H9 (cell line): ENCODE measurements around the gene KIAA0930. TPM values are rescaled to one million over a fixed set of nuclear protein-coding genes. Genes with fewer than 3 reads are reported as not detected.

Experiments
- DNase-seq: peaks from one replicate; pipeline ENCODE4 v3.0.0-alpha.2; 2017
- H2AFZ ChIP-seq: one replicate; pipeline ENCODE4 v1.6.1; 2013; ENCODE audit warnings: mild to moderate bottlenecking, low read length, control low read depth, moderate library complexity
- H2AK5ac ChIP-seq: 2 replicates; pipeline ENCODE4 v1.6.1; 2013; ENCODE audit warnings: low read length, control low read depth, mixed read lengths; ENCODE audit not compliant: insufficient read length
- H2BK120ac ChIP-seq: one replicate; pipeline ENCODE4 v1.6.1; 2013; ENCODE audit warnings: low read depth, mild to moderate bottlenecking, low read length, control low read depth, inconsistent platforms; ENCODE audit not compliant: poor library complexity, severe bottlenecking
- H2BK12ac ChIP-seq: 2 replicates; pipeline ENCODE4 v1.6.1; 2013; ENCODE audit warnings: low read length, control low read depth, mixed read lengths, low read depth; ENCODE audit not compliant: insufficient read length
- H2BK15ac ChIP-seq: 2 replicates; pipeline ENCODE4 v1.6.1; 2013; ENCODE audit warnings: low read depth, low read length, control low read depth
- H2BK20ac ChIP-seq: one replicate; pipeline ENCODE4 v1.6.1; 2013; ENCODE audit warnings: low read depth, mild to moderate bottlenecking, low read length, control low read depth, inconsistent platforms; ENCODE audit not compliant: poor library complexity, severe bottlenecking
- H2BK5ac ChIP-seq: 2 replicates; pipeline ENCODE4 v1.6.1; 2013; ENCODE audit warnings: low read length, control low read depth, mixed read lengths; ENCODE audit not compliant: insufficient read length
- H3K14ac ChIP-seq: 2 replicates; pipeline ENCODE4 v1.6.1; 2013; ENCODE audit warnings: low read length, control low read depth; ENCODE audit not compliant: insufficient read depth
- H3K18ac ChIP-seq: 2 replicates; pipeline ENCODE4 v1.6.1; 2013; ENCODE audit warnings: low read depth, mild to moderate bottlenecking, mixed read lengths, low read length, control low read depth; ENCODE audit not compliant: insufficient read length
- H3K23ac ChIP-seq: 2 replicates; pipeline ENCODE4 v1.6.1; 2013; ENCODE audit warnings: low read length, control low read depth, mixed read lengths, low read depth; ENCODE audit not compliant: insufficient read length
- H3K23me2 ChIP-seq: 2 replicates; pipeline ENCODE4 v1.6.1; 2013; ENCODE audit warnings: low read depth, mild to moderate bottlenecking, mixed read lengths, low read length, control low read depth; ENCODE audit not compliant: insufficient read length, poor library complexity, severe bottlenecking
- H3K27ac ChIP-seq: 2 replicates; pipeline ENCODE4 v1.5.1; 2013; ENCODE audit warnings: low read length, control low read depth, mixed read lengths, low read depth; ENCODE audit not compliant: insufficient read length
- H3K27me3 ChIP-seq: 2 replicates; pipeline ENCODE4 v1.6.1; 2013; ENCODE audit warnings: low read length, control low read depth, inconsistent platforms; ENCODE audit not compliant: insufficient read depth
- H3K4ac ChIP-seq: 2 replicates; pipeline ENCODE4 v1.6.1; 2013; ENCODE audit warnings: low read depth, mild to moderate bottlenecking, control low read depth, inconsistent platforms, low read length, moderate library complexity
- H3K4me1 ChIP-seq: 2 replicates; pipeline ENCODE4 v1.6.1; 2013; ENCODE audit warnings: low read length, control low read depth, inconsistent platforms; ENCODE audit not compliant: insufficient read depth
- H3K4me2 ChIP-seq: 2 replicates; pipeline ENCODE4 v1.6.1; 2013; ENCODE audit warnings: low read length, control low read depth, mixed read lengths; ENCODE audit not compliant: insufficient read length, insufficient read depth
- H3K56ac ChIP-seq: 2 replicates; pipeline ENCODE4 v1.6.1; 2013; ENCODE audit warnings: low read depth, mild to moderate bottlenecking, mixed read lengths, low read length, control low read depth; ENCODE audit not compliant: insufficient read length
- H3K79me1 ChIP-seq: 2 replicates; pipeline ENCODE4 v1.6.1; 2013; ENCODE audit warnings: low read depth, mild to moderate bottlenecking, moderate library complexity, low read length, control low read depth, inconsistent platforms; ENCODE audit not compliant: insufficient read depth, poor library complexity, severe bottlenecking
- H3K79me2 ChIP-seq: 2 replicates; pipeline ENCODE4 v1.6.1; 2013; ENCODE audit warnings: low read length, control low read depth, inconsistent platforms; ENCODE audit not compliant: insufficient read depth
- H3K9ac ChIP-seq: 2 replicates; pipeline ENCODE4 v1.6.1; 2013; ENCODE audit warnings: low read length, control low read depth, mixed read lengths; ENCODE audit not compliant: insufficient read length; ENCODE audit errors: extremely low read depth
- H3K9me3 ChIP-seq: one replicate; pipeline ENCODE4 v1.6.1; 2013; ENCODE audit warnings: low read depth, low read length, inconsistent platforms; ENCODE audit not compliant: control insufficient read depth
- H3T11ph ChIP-seq: one replicate; pipeline ENCODE4 v1.6.1; 2013; ENCODE audit warnings: mild to moderate bottlenecking, low read length, control low read depth, inconsistent platforms
- H4K20me1 ChIP-seq: one replicate; pipeline ENCODE4 v1.6.1; 2013; ENCODE audit not compliant: control insufficient read depth, insufficient read length, insufficient read depth
- H4K5ac ChIP-seq: 2 replicates; pipeline ENCODE4 v1.6.1; 2013; ENCODE audit warnings: low read depth, mild to moderate bottlenecking, mixed read lengths, low read length, control low read depth; ENCODE audit not compliant: insufficient read length
- H4K8ac ChIP-seq: replicated peaks from 2 replicates; pipeline ENCODE4 v1.6.1; 2013; ENCODE audit warnings: low read length, control low read depth, mixed read lengths, low read depth; ENCODE audit not compliant: insufficient read length
- H4K91ac ChIP-seq: 2 replicates; pipeline ENCODE4 v1.6.1; 2013; ENCODE audit warnings: low read depth, mild to moderate bottlenecking, moderate library complexity, mixed read lengths, low read length, control low read depth; ENCODE audit not compliant: insufficient read length
- H3K27ac Mint-ChIP-seq, 3 experiments: 2 replicates in 2 of 3; 3 replicates in 1 of 3; pipeline ENCODE4 v1.8.0; 2020 to 2021; ENCODE audit warnings: mixed read lengths in 3 of 3, mild to moderate bottlenecking in 1 of 3, moderate library complexity in 1 of 3
- H3K27me3 Mint-ChIP-seq: 2 replicates; pipeline ENCODE4 v1.8.0; 2021; ENCODE audit warnings: low read depth, mild to moderate bottlenecking, moderate library complexity, mixed read lengths
- H3K36me3 Mint-ChIP-seq, 3 experiments: 2 replicates in 2 of 3; 3 replicates in 1 of 3; pipeline ENCODE4 v1.8.0; 2020 to 2021; ENCODE audit warnings: low read depth in 3 of 3, mixed read lengths in 3 of 3; ENCODE audit not compliant: insufficient read depth in 1 of 3
- H3K4me1 Mint-ChIP-seq, 2 experiments: 2 replicates each; pipeline ENCODE4 v1.8.0; 2020; ENCODE audit warnings: mixed read lengths in 2 of 2
- H3K4me3 Mint-ChIP-seq, 2 experiments: 2 replicates in 1 of 2; 3 replicates in 1 of 2; pipeline ENCODE4 v1.8.0; 2020 to 2021; ENCODE audit warnings: mild to moderate bottlenecking in 2 of 2, mixed read lengths in 2 of 2, moderate library complexity in 1 of 2
- H3K9me3 Mint-ChIP-seq, 2 experiments: 2 replicates in 1 of 2; 3 replicates in 1 of 2; pipeline ENCODE4 v1.8.0; 2020; ENCODE audit warnings: mild to moderate bottlenecking in 2 of 2, mixed read lengths in 2 of 2, moderate library complexity in 1 of 2
- CTCF ChIP-seq: fragments of 200-600 bp; sonication (generic); conservative IDR thresholded peaks from 3 replicates; pipeline ENCODE4 v1.8.0; 2021; ENCODE audit warnings: antibody characterized with exemption, mild to moderate bottlenecking
- WGBS: extraction: QIAGEN DNeasy Blood & Tissue Kit; methylation state at CpG from one replicate; pipeline ENCODE4 v1.1.7; 2013; ENCODE audit warnings: missing lambda C conversion rate, low lambda C conversion rate, mixed read lengths; ENCODE audit not compliant: insufficient read length; ENCODE audit errors: extremely low coverage; 5-methylcytosine and 5-hydroxymethylcytosine counted together
- total RNA-seq: library from RNA; stranded (reverse); gene quantifications from 2 replicates; pipeline ENCODE4 v1.2.1, GENCODE V29; 2021

KIAA0930 gene
- total RNA-seq, 1 experiment from 2014 or later, result 46.2 TPM

GRCh38 chr22:45151503-45151902 is 89.2 kb downstream of the KIAA0930 start:
- Histone ChIP-seq H3K23ac (no peak overlapping the region), H3K9ac (no peak overlapping the region), H3K79me2 (no peaks in the 10 kb centered on the region), H3K56ac (no peak overlapping the region), H3K4me1 (no peaks in the 10 kb centered on the region), H3K27ac (no peak overlapping the region), H3K79me1 (no peaks in the 10 kb centered on the region), H2BK12ac (no peak overlapping the region), H3K27me3 (no peaks in the 10 kb centered on the region), H2BK15ac (no peak overlapping the region), H2AK5ac (no peak overlapping the region), H3K18ac (no peak overlapping the region), H4K5ac (no peak overlapping the region), H3K4ac (no peak overlapping the region), H2BK5ac (no peak overlapping the region), H2BK20ac (no peak overlapping the region), H3K14ac (no peak overlapping the region), H3K9me3 (no peaks in the 10 kb centered on the region), H3K23me2 (no peaks in the 10 kb centered on the region), H4K8ac (no peak overlapping the region), H2BK120ac (no peak overlapping the region), H3K4me2 (no peak overlapping the region), H3T11ph (no peak overlapping the region), H2AFZ (no peak overlapping the region), H4K20me1 (no peaks in the 10 kb centered on the region), H4K91ac (no peak overlapping the region)
- Mint-ChIP-seq H3K27ac (no peak overlapping the region), H3K36me3 (peaks cover 2 to 4% (median 2%) of the 10 kb centered on the region in 3 experiments; a peak in 5 of 7 replicates), H3K4me1 (no peaks in the 10 kb centered on the region), H3K9me3 (peaks cover 0 to 1% of the 10 kb centered on the region in 2 experiments; a peak in 1 of 5 replicates), H3K4me3 (no peak overlapping the region), H3K27me3 (no peaks in the 10 kb centered on the region)
- TF ChIP-seq CTCF, result no peak
- DNase-seq, result no peak
- no CpG with 5 or more reads among the region's 6 CpGs for WGBS
